ENCODE data around the gene TOX2.
"Not testable (repeated sequence)": the region's sequence is repeated elsewhere in the genome, so short reads cannot be mapped to it uniquely, and the experiment has no call there.

The TOX2 gene

GRCh38 chr20:44029848-44030230, 115.2 kb downstream of the TOX2 start:
- DNase-seq (ENCODE audit: low read depth in 1 of 2, low spot score in 1 of 2), result no peak

DNA sequence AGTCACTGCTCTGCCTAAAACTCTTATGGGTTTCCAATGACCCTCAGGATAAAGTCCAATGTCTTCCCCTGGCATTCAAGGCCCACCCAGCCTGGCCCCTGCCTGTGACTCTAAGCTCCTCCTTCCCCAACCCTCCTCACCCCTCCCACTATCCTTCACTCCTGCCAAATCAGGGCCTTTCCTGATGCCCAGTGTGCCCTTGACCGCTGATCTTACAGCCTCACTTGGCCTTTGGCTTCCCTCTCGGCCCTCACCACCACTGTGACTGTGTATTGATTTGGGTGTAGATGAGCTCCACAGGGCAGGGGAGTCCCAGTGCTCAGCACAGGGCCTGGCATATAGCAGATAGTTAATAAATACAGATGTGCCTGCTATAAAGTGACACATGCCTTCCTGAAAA, 115.7 kb downstream of the TOX2 start:
- DNase-seq (ENCODE audit: low read depth in 1 of 2, low spot score in 1 of 2), result no peak

- no peak for DNase-seq (ENCODE audit: low read depth in 1 of 2, low spot score in 1 of 2)
These were observed 116.4 kb downstream of the TOX2 start for GRCh38 chr20:44031001-44031574.

DNA sequence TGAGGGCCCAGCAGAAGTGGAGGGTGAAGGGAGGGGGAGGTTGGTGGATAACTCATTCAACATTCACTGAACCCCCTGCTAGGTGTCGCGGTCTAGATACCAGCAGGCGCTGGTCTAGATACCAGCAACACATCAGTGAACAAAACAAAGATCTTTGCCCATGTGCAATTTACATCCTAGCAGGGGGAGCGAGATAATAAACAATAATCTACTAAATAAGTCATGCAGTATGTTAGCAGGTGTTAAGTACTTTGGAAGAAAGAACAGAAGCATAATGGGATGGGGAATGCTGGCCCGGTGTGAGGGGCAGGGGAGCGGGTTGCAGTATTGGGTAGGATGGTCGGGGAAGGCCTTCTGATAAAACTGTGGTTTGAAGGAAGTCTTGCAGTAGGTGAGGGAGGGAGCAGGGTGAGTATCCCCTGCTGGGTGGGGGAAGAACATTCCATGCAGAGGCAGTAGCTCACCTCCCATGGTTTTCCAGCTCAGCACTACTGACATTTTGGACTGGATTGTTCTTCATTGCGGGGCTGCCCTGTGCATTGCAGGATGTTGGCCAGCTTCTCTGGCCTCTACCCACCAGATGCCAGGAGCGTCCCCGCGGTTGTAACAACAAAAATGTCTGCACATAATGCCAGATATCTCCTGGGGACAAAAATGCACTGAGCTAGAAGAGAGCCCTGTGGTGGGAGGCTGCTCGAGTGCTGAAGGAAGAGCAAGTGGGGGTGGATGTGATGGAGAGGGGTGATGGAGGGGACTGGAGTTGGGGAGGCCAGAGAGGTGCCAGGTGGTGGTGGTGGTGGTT, 117.3 kb downstream of the TOX2 start:
- DNase-seq (ENCODE audit: low read depth in 1 of 2, low spot score in 1 of 2), result no peak

- DNase-seq (ENCODE audit: low read depth in 1 of 2, low spot score in 1 of 2), result no peak
These were observed 118.1 kb downstream of the TOX2 start for GRCh38 chr20:44032583-44033331.

- no peak for DNase-seq (ENCODE audit: low read depth in 1 of 2, low spot score in 1 of 2)
These were observed 118.7 kb downstream of the TOX2 start for GRCh38 chr20:44033344-44033743.

DNA sequence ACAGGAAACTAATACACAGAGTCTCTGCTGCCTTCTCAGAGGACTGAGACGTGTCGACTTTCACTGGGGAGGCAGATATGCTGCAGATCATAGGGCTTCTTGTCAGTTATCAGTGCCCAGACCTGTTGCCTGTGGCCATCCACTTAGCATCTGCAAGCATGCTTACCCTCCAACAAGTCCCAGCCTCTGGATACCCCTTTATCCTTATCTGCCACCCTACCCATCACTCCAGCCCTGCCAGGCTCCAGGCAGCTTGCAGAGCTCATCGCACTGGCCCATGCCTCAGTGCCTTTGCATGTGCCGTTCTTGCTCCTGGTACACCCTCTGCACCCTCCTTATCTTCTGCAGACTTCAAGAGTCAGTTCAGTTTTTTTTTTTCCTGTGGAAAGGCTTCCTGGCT, 119.2 kb downstream of the TOX2 start:
- DNase-seq (ENCODE audit: low read depth in 1 of 2, low spot score in 1 of 2), result no peak

DNA sequence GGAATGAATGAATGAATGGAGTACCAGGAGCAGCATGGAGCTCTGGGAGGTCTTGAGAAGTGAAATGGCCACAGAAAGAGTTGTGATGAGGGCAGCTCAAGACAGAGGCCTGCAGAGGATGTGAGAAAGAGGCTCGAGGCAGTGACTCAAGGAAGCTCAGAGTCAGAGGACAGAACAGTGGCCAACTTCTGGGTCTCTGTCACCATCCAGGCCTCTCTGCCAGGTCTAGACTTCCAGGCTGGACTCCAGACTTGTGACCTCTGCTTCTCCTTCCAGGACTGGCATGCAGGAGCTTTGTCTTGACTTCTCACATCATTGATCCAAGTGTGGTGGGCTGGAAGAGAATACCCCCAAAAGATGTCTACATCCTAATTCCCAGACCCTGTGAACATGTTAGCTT, 119.8 kb downstream of the TOX2 start:
- no peak for DNase-seq (ENCODE audit: low read depth in 1 of 2, low spot score in 1 of 2)

DNA sequence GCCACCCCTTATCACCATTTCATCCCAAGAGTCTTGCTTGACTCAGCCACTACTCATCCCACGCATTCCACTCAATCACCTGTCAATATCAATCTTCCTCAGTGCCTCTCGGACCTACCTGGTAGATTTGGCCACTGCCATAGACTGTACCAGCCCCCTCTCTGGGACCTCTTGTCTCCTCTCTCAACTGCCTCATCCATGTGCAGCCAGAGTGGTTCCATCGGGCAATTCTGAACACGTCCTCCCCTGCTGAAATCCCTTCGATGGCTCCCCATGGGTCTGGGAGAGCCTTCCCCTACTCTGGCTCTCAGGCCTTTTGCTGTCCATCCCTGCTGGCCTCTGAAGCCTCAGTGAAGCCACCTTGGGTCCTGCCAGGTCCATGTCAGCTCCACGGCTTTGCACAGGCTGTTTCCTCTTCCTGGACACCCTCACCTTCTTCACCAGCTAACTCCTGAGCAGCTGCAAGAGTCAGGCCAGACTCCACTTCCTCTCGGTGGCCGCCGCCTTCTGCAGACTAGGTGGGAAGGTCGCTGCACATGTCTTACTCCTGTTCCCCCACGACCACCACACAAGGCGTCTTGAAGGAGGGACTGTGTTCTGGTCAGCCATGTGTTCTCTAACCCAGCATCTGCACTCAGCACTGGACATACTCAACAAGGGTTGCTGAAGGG, 120.4 kb downstream of the TOX2 start:
- DNase-seq (ENCODE audit: low read depth in 1 of 2, low spot score in 1 of 2), result no peak

GRCh38 chr20:44035924-44036323, 121.3 kb downstream of the TOX2 start:
- DNase-seq (ENCODE audit: low read depth in 1 of 2, low spot score in 1 of 2), result no peak

DNA sequence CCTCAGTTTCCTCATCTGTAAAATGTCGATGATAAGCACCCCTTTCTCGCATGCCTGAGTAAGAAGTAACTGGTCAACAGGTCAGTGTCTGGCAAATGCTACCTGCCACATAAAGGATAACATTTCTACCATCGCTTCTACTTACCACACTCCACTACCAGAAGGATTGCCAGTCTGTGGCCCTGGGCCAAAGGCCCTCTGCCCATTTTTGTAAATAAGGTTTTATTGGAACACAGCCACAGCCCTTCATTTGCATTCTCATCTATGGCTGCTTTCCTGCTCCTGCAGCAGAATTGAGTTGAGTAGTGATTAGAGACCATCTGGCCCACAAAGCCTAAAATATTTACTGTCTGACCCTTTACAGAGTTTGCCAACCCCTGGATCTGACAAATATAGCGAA, 121.8 kb downstream of the TOX2 start:
- DNase-seq (ENCODE audit: low read depth in 1 of 2, low spot score in 1 of 2), result no peak

- no peak for DNase-seq (ENCODE audit: low read depth in 1 of 2, low spot score in 1 of 2)
These were observed 124.0 kb downstream of the TOX2 start for GRCh38 chr20:44038681-44039123.

DNA sequence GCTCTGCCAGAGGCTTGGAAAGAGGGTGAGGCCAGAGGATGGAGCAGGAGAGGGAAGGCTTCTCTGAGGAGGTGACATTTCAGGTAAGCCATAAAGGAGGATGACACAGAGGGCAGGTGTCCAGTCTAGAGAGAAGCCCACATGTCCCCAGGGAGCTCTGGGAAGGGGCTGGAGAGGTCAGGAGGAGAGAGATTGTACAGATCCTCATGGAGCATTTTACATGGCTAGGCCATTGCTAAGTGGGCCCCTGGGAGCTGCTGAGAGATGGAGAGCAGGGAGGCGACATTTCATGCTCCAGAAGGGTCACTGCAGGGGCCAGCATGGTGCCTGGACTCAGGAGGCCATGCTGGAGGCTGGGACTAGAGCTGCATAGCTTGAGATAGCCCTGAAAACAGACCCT, 124.5 kb downstream of the TOX2 start:
- DNase-seq (ENCODE audit: low read depth in 1 of 2, low spot score in 1 of 2), result no peak

DNA sequence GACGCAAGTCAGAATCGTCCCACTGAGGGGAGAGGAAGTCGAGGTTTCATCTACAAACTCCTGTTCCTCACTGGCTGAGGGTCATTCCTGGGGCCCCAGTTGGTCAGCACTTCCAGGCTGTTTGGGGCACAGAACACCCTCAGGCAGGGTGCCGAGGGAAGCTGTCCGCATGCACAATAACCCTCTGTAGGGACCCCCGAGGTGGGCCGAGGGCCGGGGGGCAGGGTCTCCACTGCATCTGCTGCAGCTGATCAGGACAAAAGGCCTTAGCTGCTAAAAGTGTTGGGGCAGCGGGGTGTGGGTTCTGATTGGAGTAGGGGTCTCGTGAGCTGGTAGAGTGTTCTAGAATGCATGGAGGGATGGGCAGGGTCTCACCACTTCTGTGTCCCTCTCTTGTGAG, 125.1 kb downstream of the TOX2 start:
- no peak for DNase-seq (ENCODE audit: low read depth in 1 of 2, low spot score in 1 of 2)

GRCh38 chr20:44040202-44040915, 125.7 kb downstream of the TOX2 start:
- no peak for DNase-seq (ENCODE audit: low read depth in 1 of 2, low spot score in 1 of 2)

DNA sequence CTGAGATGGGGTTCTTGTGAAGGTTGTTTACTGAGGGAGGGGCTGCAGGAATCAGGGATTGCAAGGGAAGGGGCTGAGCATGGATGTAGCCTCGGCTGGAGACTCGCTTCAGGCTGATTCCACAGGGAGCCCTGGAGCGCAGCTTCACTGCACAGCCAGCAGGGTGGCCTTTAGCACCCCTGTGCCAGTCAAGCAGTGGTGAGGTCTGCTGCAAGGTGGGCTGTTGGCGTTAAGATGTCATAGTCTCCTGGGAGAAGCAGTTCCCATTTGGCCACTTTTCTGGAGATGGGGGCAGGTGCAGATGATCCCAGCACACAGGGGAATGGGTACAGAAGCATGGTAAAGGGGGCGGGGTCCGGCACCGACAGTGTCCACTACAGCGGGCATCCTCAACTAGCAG, 126.3 kb downstream of the TOX2 start:
- DNase-seq (ENCODE audit: low read depth in 1 of 2, low spot score in 1 of 2), result no peak

DNA sequence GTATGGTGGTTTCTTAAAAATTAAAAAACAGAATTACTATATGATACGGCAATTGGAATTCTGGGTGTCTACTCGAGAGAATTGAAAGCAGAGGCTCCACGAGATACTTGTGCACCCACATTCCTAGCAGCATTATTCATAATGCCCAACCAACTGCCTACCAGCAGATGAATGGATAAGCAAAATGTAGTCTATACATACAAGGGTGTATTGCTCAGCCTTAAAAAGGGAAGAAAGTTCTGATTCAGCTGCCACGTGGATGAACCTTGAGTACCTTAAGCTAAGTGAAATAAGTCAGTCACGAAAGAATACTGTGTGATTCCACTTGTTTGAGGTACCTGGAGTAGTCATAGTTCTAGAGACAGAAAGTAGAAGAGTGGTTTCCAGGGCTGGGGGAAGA, 130.1 kb downstream of the TOX2 start:
- not testable (repeated sequence) for DNase-seq (ENCODE audit: low read depth in 1 of 2, low spot score in 1 of 2)

DNA sequence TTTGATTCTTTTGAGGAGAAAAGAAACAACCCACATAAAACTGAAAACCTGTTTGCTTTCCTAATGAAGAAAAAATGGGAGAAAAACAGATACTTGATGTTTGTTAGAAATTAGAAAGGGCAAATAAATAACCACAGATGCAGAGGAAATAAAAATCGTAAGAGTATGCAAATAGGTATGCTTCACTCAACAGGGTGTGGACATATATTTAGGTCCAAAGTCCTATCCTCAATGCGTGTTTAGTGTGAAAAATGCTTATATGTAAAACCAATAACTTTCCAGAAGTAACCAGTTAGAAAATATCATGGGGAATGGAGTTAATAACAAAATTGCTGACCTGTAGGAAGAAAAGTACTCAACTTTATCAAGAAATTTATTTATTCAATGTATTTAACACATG, 135.7 kb downstream of the TOX2 start:
- no peak for DNase-seq (ENCODE audit: low read depth in 1 of 2, low spot score in 1 of 2)

- no peak for DNase-seq (ENCODE audit: low read depth in 1 of 2, low spot score in 1 of 2)
These were observed 136.4 kb downstream of the TOX2 start for GRCh38 chr20:44050925-44051660.

- no peak for DNase-seq (ENCODE audit: low read depth in 1 of 2, low spot score in 1 of 2)
These were observed 137.0 kb downstream of the TOX2 start for GRCh38 chr20:44051661-44052000.

DNA sequence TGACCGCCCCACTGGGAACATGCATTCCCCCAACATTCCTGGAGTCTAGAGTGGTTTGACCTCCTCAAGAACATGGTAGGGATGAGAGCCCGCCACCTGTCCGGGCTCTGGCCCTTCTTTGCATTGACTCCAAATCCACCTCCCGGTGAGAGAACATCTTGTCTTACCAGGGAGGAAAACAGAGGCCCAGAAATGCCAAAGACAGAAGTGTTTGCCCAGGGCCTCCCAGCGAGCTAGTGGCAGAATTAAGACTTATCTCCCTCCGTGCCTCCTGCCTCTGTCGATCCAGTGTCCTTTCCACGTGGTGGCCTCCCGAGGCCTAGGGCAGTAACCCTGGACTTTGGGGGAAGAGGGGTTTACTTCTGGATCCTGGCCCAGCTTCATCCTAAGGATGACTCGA, 137.5 kb downstream of the TOX2 start:
- DNase-seq (ENCODE audit: low read depth in 1 of 2, low spot score in 1 of 2), result no peak
